ENCODE data around the gene IBSP.

DNA sequence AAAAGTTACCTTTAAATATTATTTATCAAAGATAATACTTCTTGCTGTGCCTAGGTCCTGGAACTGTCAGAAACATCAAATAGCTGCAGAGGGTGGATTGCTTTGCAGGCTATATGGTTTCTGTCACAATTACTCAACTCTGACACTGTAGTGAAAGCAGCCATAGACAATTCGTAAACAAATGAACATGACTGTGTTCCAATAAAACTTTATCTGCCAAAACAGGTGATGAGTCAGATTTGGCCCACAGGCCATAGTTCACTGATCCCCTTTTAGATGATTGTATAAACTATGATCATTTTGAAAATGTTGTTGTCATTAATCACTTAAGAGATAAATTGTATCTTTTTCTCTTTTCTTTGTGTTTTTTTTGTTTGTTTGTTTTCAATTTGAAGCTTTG, 25.0 kb downstream of the IBSP start:
- TF ChIP-seq, protein P1, sequence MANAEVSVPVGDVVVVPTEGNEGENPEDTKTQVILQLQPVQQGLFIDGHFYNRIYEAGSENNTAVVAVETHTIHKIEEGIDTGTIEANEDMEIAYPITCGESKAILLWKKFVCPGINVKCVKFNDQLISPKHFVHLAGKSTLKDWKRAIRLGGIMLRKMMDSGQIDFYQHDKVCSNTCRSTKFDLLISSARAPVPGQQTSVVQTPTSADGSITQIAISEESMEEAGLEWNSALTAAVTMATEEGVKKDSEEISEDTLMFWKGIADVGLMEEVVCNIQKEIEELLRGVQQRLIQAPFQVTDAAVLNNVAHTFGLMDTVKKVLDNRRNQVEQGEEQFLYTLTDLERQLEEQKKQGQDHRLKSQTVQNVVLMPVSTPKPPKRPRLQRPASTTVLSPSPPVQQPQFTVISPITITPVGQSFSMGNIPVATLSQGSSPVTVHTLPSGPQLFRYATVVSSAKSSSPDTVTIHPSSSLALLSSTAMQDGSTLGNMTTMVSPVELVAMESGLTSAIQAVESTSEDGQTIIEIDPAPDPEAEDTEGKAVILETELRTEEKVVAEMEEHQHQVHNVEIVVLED (CRISPR knock-in tag; IDR thresholded peaks at IDR 0.05): no peak
- TF ChIP-seq TAF1 (IDR thresholded peaks at IDR 0.05; ENCODE audit: control insufficient read depth, extremely low read depth, insufficient read depth, low read length, severe bottlenecking): no peak
- TF ChIP-seq, protein P2, sequence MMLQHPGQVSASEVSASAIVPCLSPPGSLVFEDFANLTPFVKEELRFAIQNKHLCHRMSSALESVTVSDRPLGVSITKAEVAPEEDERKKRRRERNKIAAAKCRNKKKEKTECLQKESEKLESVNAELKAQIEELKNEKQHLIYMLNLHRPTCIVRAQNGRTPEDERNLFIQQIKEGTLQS (IDR thresholded peaks at IDR 0.05): peak; percentile 45; the same call in 1 of the 2 replicates
- TF ChIP-seq, protein P2 (CRISPR knock-in tag; conservative IDR thresholded peaks at IDR 0.05): no peak
